ENCODE measurements around the gene FBXO33. TPM values are rescaled to one million over a fixed set of nuclear protein-coding genes. Genes with fewer than 3 reads are reported as not detected.

The FBXO33 gene
- polyA plus RNA-seq, 4 donors: 10.6 to 14.1 (median 13.6) TPM

GRCh38 chr14:39432619-39433451, 602 bp upstream of the FBXO33 start:
- peak; percentile 65 to 82 (median 74) for DNase-seq (ENCODE audit: low read depth in 4 of 4, low spot score in 3 of 4)

- DNase-seq (ENCODE audit: low read depth in 4 of 4, low spot score in 3 of 4): peak in 1 of 4 donors; percentile 42
These were observed 636 bp downstream of the FBXO33 start for GRCh38 chr14:39431416-39432178.

DNA sequence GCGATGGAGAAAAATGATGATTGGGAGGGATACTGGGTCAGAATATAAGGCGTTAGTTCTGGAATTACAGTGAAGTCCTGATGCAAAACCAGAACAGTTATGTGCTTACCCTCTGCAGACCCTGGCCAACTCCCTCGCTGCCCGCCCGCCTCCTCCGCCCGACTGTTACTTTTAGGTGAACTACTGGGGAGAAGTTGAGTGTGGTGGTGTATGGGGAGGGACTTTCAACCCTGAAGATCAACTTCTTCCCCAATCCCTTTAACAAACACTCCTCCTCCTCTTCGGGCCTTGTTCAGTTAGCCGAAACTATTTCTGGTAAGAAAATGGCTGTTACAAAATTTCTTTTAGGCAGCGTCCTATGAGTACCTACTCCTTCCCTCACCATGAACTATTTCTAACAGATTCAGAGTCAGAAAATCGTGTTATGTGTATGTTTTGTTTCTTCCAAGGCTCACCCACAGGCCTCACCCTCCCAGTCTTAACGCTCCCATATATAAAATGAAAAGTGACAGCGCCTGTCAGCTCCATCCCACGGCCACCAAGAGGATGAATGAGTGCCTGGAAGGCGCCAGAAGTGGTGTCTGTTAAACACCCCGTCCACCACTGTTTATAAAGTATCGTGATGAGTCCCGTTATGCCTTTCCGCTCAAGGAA, 1.3 kb downstream of the FBXO33 start:
- peak in 1 of 4 donors; percentile 29 for DNase-seq (ENCODE audit: low read depth in 4 of 4, low spot score in 3 of 4)

GRCh38 chr14:39428118-39428517, 4.1 kb downstream of the FBXO33 start:
- no peak for DNase-seq (ENCODE audit: low read depth in 4 of 4, low spot score in 3 of 4)

DNA sequence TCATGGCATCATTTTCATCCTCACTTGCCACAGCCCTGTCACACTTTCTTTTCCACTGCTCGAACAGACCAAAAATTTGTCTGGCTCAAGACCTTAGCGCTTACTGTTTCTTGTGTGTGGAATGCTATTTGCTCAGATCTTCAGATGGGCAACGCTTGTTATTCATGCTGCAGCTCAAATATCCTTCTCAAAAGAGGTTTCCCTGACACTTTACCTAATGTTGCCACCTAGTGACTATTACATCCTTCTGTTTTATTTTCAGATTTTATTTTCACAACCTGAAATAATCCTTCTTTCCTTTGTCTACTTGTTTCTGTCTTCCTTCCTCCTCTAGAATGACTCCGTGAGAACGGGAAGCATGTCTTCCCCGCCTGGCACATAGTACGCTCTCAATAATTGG, 5.6 kb downstream of the FBXO33 start:
- no peak for DNase-seq (ENCODE audit: low read depth in 4 of 4, low spot score in 3 of 4)

DNA sequence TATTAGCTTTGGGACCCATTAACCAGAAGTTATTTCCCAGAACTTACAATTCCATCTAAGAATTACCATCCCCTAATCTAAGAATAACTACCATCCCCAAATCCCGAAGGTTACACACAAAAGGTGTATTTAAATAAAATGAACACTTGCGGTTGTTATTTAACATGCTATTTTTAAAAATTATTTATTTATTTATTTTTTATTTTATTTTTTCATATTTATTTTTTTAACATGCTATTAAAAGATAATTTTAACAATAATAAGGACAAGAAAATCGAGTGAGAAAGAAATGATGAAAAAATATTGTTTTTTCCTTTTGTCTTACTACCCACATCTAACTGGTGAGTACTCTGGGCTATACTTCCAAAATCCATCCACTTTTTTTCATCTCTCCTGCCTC, 6.3 kb downstream of the FBXO33 start:
- no peak for DNase-seq (ENCODE audit: low read depth in 4 of 4, low spot score in 3 of 4)

DNA sequence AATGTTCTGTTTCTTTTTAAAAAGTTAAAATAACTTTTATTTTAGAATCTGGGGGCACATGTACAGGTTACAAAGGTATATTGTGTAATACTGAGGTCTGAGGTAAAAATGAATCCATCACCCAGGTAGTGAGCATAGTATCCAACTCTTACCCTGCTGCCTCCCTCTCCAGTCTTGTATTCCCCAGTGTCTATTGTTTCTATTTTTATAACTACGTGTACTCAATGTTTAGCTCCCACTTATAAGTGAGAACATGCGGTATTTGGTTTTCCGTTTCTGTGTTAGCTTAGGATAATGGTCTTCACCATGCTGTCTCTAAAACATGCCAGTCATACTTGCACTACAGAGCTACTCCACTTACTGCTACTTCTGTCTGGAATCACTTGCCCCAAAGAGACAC, 8.4 kb downstream of the FBXO33 start:
- DNase-seq (ENCODE audit: low read depth in 4 of 4, low spot score in 3 of 4): no peak

DNA sequence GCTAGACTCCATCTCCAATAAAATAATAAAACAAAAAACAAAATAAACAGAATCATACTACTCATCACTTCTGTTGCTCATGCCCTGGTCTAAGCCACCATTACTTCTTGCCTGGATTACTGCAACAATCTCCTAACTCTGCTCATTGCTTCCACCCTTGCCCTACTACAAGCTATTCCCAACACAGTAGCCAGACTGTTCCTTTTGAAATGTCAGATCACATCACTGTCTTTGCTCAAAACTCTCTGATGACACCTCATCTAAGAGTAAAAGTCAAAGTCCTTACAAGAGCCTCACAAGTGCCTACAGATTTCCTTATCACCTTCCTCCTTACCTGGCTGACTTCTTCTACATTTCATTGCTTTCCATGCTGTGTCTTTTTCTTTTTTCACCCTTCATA, 10.0 kb downstream of the FBXO33 start:
- no peak for DNase-seq (ENCODE audit: low read depth in 4 of 4, low spot score in 3 of 4)

DNA sequence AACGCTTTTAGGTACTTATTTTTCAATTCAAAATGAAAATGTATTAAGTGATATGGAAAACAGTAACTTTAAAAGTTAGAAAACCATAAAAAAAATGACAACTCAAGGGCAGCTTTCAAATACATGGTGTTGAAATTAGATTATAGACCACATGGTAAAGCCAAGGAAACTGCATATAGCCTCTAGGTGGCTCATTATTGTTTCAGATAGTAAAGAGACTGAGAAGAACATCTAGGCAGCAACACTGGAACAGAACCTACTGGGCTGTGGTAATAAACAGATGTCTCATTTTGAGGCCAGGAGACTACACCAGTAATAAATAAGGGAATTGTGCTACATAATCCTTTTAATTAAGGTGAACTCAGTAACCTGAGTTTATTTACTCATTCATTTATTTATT, 13.0 kb downstream of the FBXO33 start:
- no peak for DNase-seq (ENCODE audit: low read depth in 4 of 4, low spot score in 3 of 4)

DNA sequence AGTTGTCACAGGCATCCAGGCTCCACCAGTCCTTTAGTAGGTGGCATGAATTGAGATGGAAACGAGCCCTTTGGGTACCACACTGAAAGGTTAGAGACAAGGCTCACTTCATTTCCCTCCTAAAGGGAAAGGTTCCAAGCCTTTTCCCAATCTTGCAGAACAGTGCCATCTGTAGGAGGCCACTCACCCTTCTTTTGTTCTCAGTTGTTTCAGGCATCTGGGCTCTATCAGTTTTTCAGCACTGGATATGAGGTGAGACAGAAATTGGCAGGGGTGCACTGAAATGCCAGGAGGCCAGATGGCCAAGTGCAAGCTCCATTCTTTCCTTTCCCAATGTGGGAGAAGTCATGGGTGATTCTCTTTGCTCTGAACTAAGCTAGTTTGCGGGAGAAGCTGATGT, 15.2 kb downstream of the FBXO33 start:
- no peak for DNase-seq (ENCODE audit: low read depth in 4 of 4, low spot score in 3 of 4)

- no peak for DNase-seq (ENCODE audit: low read depth in 4 of 4, low spot score in 3 of 4)
These were observed 16.2 kb downstream of the FBXO33 start for GRCh38 chr14:39416072-39416471.

DNA sequence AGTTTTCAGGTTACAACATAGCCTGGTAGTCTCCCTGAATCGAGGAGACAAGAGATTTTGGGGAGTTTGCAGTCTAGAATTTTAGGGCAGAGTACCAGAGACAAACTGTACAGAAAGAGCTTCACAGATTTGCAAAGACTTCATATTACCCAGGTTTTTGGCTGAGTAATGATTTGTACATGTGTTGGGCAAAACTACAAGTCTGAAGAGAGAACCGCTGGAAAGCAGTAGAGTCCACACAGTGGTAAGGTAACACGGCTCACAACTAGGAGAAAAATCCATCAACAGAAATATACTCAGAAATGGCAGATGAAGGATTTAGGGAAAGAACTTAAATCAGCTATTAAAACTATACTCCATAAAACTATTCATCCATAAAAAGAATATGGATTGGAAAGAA, 25.7 kb downstream of the FBXO33 start:
- no peak for DNase-seq (ENCODE audit: low read depth in 4 of 4, low spot score in 3 of 4)

- no peak for DNase-seq (ENCODE audit: low read depth in 4 of 4, low spot score in 3 of 4)
These were observed 33.9 kb downstream of the FBXO33 start for GRCh38 chr14:39398382-39398781.

- no peak for DNase-seq (ENCODE audit: low read depth in 4 of 4, low spot score in 3 of 4)
These were observed 35.8 kb downstream of the FBXO33 start for GRCh38 chr14:39396448-39396847.

DNA sequence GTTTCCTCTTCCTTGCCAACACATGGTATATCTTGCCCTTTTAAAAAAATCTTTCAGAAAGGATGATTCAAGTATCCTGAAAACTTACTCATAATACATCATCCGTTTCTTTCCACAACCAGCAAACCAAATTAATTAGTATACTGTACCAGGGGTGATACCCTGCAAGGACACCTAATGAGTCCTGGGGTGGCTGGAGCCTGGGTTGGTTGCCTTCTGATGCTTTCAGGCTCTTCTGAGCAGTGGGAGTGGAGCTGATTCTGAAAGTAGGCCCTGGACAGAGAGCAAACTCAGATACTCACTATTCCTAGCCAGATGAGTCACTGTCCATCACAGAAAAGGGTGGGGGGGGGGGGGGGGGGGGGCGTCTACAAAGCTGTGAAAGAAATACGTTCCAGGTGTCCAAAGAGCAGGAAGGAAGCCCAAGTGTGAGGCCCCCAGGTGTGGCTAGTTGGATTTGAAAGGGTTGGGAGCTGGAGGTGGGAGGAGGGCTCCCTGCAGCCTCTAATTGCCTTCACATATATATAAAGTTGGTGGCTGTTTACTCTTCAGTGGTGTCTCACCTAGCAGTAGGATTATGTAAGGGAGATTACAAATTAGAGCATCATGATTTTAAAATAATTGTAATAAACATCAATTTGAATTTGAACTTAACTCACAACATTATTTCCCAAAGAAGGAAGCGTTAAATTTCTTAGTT, 36.5 kb downstream of the FBXO33 start:
- no peak for DNase-seq (ENCODE audit: low read depth in 4 of 4, low spot score in 3 of 4)

DNA sequence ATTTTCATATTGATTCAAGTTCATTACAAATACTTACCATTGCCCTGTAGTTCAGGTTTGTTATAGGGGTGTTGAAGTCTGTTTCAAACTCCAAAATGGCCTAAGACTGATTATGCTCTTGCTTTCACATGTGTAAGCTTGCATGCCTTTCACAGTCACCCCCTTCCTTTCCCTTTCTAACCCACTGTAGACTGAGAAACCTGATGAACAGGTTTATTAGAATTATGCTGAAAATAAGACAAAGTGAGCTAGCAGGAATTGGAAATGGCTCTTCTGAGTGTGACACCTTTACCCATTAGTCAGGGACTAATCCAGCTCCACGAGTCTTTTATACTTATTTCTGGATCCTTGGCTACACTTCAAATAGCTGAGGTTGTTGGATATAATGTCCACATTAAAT, 38.9 kb downstream of the FBXO33 start:
- no peak for DNase-seq (ENCODE audit: low read depth in 4 of 4, low spot score in 3 of 4)

DNA sequence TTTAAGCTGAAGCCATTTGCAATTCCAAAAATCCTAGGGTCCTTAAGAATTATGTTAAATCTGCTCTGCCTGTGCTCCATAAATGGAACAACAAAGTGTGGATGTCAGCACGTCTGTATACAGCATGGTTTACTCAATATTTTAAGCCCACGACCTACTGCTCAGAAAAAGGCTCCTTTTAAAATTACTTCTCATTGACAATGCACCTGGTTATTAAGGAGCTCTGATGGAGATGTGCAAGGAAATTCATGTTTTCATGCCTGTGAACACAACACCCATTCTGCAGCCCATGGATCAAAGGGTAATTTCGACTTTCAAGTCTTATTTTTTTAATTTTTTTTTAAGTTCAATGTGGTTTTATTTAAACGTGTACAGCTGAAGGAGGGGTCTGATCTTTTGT, 48.1 kb downstream of the FBXO33 start:
- DNase-seq (ENCODE audit: low read depth in 4 of 4, low spot score in 3 of 4): no peak

- no peak for DNase-seq (ENCODE audit: low read depth in 4 of 4, low spot score in 3 of 4)
These were observed 48.5 kb downstream of the FBXO33 start for GRCh38 chr14:39383741-39384140.

DNA sequence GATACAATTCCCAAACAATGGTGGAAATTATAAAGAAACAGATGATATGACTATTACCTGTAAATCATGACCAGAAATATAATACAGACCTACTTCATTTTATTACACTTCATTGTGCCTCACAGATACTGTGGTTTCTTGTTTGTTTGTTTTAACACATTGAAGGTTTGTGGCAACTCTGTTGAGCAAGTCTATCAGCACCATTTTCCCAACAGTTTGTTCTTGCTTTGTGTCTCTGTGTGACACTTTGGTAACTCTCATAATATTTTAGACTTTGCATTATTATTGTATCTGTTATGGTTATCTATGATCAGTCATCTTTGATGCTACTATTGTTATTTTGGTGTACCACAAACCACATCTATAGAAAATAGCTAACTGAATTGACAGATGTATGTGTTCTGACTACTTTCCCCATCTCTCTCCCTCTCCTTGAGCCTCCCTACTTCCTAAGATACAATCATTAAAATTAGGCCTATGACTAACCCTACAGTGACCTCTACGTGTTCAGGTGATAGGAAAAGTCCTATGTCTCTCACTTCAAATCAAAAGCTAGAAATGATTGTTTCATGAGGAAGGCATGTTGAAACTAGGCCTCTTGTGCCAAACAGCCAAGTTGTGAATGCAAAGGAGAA, 49.1 kb downstream of the FBXO33 start:
- DNase-seq (ENCODE audit: low read depth in 4 of 4, low spot score in 3 of 4): no peak

- no peak for DNase-seq (ENCODE audit: low read depth in 4 of 4, low spot score in 3 of 4)
These were observed 49.8 kb downstream of the FBXO33 start for GRCh38 chr14:39382463-39382862.

Measured in right renal pelvis (tissue), 4 donors.